Measurements from ENCODE around the gene GCM1. TPM values are rescaled to one million over a fixed set of nuclear protein-coding genes. Genes with fewer than 3 reads are reported as not detected.
"Not testable (repeated sequence)": the region's sequence is repeated elsewhere in the genome, so short reads cannot be mapped to it uniquely, and the experiment has no call there.

Gene GCM1
- total and polyA plus RNA-seq, 8 donors: 0.05 TPM; not detected in 7

DNA sequence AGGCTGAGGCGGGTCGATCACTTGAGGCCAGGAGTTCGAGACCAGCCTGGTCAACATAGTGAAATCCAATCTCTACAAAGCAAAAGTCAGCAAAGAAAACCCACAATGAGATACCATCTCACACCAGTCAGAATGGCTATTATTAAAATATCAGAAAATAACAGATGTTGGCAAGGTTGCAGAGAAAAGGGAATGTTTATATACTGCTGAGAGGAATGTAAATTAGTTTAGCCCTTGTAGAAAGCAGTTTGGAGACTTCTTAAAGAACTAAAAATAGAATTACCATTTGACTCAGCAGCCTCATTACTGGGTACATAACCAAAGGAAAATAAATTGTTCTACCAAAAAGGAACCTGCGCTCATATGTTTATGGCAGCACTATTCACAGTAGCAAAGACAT lies 16.7 kb upstream of the GCM1 start:
- H3K9me3 ChIP-seq: no peaks in the 10 kb centered on the region
- no peak overlapping the region for H3K27ac ChIP-seq
- no peaks in the 10 kb centered on the region for H3K4me1 ChIP-seq
- no peaks in the 10 kb centered on the region for H3K36me3 ChIP-seq
- 77 to 93% (median 84%) methylated on average over 4 of the region's 4 CpGs for WGBS, 5 donors
- intact Hi-C loops (cut with DNase I; ENCODE audit: low total_unique reads): no loop called here
- DNase-seq: no peak
- no peaks in the 10 kb centered on the region for H3K27me3 ChIP-seq
- no peak for TF ChIP-seq EP300 (IDR thresholded peaks at IDR 0.05)
- TF ChIP-seq CTCF (IDR thresholded peaks at IDR 0.05): no peak
- TF ChIP-seq POLR2A (IDR thresholded peaks at IDR 0.05): no peak
- TF ChIP-seq POLR2AphosphoS5 (IDR thresholded peaks at IDR 0.05): no peak
- no peak overlapping the region for H3K4me3 ChIP-seq

DNA sequence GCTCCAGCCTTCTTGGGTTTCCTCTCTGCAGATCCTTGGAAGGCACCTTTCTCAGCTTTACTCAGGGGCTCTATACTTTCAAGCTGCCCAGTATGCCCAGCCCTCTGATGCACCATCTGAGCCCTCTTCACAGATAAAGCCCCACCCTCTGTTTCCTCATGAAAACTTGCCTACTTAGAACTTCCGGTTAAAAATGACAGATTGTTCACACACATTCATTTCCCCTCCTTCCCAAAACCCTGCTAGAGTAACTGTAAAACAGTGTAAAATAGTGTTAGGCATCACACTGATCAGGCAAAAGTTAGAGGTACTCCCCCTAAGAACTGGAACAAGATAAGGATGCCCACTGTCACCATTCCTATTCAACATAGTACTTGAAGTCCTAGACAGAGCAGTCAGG lies 14.0 kb upstream of the GCM1 start:
- no peaks in the 10 kb centered on the region for H3K9me3 ChIP-seq
- no peaks in the 10 kb centered on the region for H3K27me3 ChIP-seq
- intact Hi-C loops (cut with DNase I; ENCODE audit: low total_unique reads): no loop called here
- H3K4me3 ChIP-seq: no peak overlapping the region
- no peaks in the 10 kb centered on the region for H3K4me1 ChIP-seq
- WGBS, 5 donors: 50 to 62% (median 53%) methylated on average over 1 of the region's 1 CpG
- TF ChIP-seq EP300 (IDR thresholded peaks at IDR 0.05): no peak
- TF ChIP-seq POLR2AphosphoS5 (IDR thresholded peaks at IDR 0.05): no peak
- TF ChIP-seq CTCF (IDR thresholded peaks at IDR 0.05): no peak
- TF ChIP-seq POLR2A (IDR thresholded peaks at IDR 0.05): no peak
- no peaks in the 10 kb centered on the region for H3K36me3 ChIP-seq
- no peak overlapping the region for H3K27ac ChIP-seq
- DNase-seq: no peak

DNA sequence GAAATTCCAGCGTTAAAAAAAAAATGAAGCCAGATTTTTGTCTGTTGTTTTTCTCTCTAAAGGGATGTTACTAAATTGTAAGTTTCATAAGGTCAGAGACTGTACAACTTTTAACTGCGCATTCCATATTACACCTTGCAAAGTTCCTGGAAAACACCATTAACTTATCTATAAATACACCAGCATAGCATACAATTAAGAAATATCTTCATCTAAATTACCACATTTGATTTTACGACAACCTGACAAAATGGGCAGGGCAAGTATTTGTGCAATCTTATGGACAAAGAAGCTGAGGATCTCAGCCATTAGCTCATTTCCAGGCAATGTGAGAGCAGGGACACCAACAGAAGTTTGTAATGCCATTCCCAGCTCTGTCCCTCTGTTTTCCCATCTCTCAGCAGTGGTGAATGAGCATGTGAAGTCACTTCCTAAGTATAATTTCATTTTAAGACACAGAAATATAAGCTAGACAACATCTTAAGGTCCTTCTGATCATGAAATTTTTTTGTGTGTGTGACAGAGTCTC lies 12.9 kb upstream of the GCM1 start:
- TF ChIP-seq CTCF (IDR thresholded peaks at IDR 0.05) (no peak), EP300 (IDR thresholded peaks at IDR 0.05) (no peak), POLR2A (IDR thresholded peaks at IDR 0.05) (no peak), POLR2AphosphoS5 (IDR thresholded peaks at IDR 0.05) (no peak)
- Histone ChIP-seq H3K9me3 (no peaks in the 10 kb centered on the region), H3K4me1 (no peaks in the 10 kb centered on the region), H3K4me3 (no peak overlapping the region), H3K27me3 (no peaks in the 10 kb centered on the region), H3K27ac (no peak overlapping the region), H3K36me3 (no peaks in the 10 kb centered on the region)
- intact Hi-C loops (cut with DNase I; ENCODE audit: low total_unique reads): no loop called here
- no peak for DNase-seq
- WGBS, 5 donors: 74 to 88% (median 82%) methylated on average over 3 of the region's 3 CpGs

DNA sequence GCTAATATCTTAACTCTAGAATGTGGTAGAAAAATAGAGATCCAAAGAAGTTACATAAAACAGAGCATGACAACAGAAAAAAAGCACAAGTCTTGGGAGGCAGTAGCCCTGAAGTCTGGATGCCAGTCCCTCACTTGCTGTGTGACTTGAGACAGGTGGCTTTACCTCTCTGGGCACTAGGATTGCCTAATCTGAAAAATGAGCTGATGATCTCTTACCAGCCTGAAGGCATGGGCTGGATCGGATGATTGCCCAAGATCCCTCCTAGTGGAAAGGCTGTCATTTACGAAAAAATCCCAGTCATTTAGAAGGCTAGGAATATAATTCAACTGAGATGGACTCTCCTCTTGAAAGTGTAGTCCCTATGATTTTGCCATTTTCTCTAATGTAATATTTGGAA lies 10.9 kb upstream of the GCM1 start:
- 54 to 71% (median 57%) methylated on average over 2 of the region's 2 CpGs for WGBS, 5 donors
- H3K4me3 ChIP-seq: no peak overlapping the region
- no peaks in the 10 kb centered on the region for H3K36me3 ChIP-seq
- TF ChIP-seq EP300 (IDR thresholded peaks at IDR 0.05) (no peak), CTCF (IDR thresholded peaks at IDR 0.05) (no peak), POLR2A (IDR thresholded peaks at IDR 0.05) (no peak), POLR2AphosphoS5 (IDR thresholded peaks at IDR 0.05) (no peak)
- H3K27me3 ChIP-seq: no peaks in the 10 kb centered on the region
- H3K4me1 ChIP-seq: no peaks in the 10 kb centered on the region
- DNase-seq: no peak
- H3K27ac ChIP-seq: no peak overlapping the region
- intact Hi-C loops (cut with DNase I; ENCODE audit: low total_unique reads): no loop called here
- no peaks in the 10 kb centered on the region for H3K9me3 ChIP-seq

- H3K4me3 ChIP-seq; intact Hi-C loops (cut with DNase I; ENCODE audit: low total_unique reads); H3K27me3 ChIP-seq; DNase-seq; H3K9me3 ChIP-seq; H3K27ac ChIP-seq; H3K4me1 ChIP-seq; H3K36me3 ChIP-seq: not testable (repeated sequence)
- 91 to 96% (median 92%) methylated on average over 6 of the region's 6 CpGs for WGBS, 5 donors
These were observed 9.4 kb upstream of the GCM1 start for GRCh38 chr6:53158076-53158475.

DNA sequence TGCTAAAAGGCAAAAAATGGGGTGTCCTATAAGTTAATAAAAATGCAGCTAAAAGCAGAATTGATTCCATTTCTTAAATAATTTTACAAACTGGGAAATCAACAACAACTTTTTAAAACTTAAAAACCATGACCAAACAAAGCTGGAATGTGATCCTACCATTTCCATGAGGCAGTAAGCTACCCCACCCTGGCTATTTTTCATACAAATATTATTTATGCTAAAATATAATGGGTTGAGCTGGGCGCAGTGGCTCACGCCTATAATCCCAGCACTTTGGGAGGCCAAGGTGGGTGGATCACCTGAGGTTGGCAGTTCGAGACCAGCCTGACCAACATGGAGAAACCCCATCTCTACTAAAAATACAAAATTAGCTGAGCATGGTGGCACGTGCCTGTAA lies 6.6 kb upstream of the GCM1 start:
- H3K27ac ChIP-seq; H3K4me3 ChIP-seq; H3K27me3 ChIP-seq; H3K4me1 ChIP-seq; H3K36me3 ChIP-seq; DNase-seq; intact Hi-C loops (cut with DNase I; ENCODE audit: low total_unique reads); H3K9me3 ChIP-seq: not testable (repeated sequence)
- WGBS, 5 donors: 89 to 96% (median 92%) methylated on average over 4 of the region's 4 CpGs

Data from stomach (tissue), 9 donors.